HFFc6 (cell line): ENCODE measurements around the gene SULF2. TPM values are rescaled to one million over a fixed set of nuclear protein-coding genes. Genes with fewer than 3 reads are reported as not detected.

ENCODE experiments used
- DNase-seq: peaks from one replicate; pipeline ENCODE4 v3.0.0-alpha.2; 2018
- H3K27ac Mint-ChIP-seq: 2 replicates; pipeline ENCODE4 v1.8.0; 2020; ENCODE audit warnings: mild to moderate bottlenecking, mixed read lengths
- H3K27me3 Mint-ChIP-seq: 2 replicates; pipeline ENCODE4 v1.8.0; 2021; ENCODE audit warnings: mild to moderate bottlenecking, moderate library complexity, mixed read lengths; ENCODE audit not compliant: insufficient read depth
- H3K36me3 Mint-ChIP-seq: 2 replicates; pipeline ENCODE4 v1.8.0; 2021; ENCODE audit warnings: low read depth, mixed read lengths
- H3K4me1 Mint-ChIP-seq: 2 replicates; pipeline ENCODE4 v1.8.0; 2020; ENCODE audit warnings: low read depth, mixed read lengths
- H3K4me3 Mint-ChIP-seq: 2 replicates; pipeline ENCODE4 v1.8.0; 2020; ENCODE audit warnings: mild to moderate bottlenecking, moderate library complexity, mixed read lengths
- H3K9me3 Mint-ChIP-seq: 2 replicates; pipeline ENCODE4 v1.8.0; 2020; ENCODE audit warnings: mild to moderate bottlenecking, mixed read lengths
- total RNA-seq, 6 experiments: library from RNA; stranded (reverse); fragmentation: NEBNext Ultra II Directional; extraction: Animal tissue kit (Norgen Biotek cat#: 25700); gene quantifications; 2 replicates in 1 of 6; 3 replicates in 5 of 6; pipeline ENCODE4 v1.2.3, GENCODE V29; 2021
- TF ChIP-seq, protein P1 (sequence below): fragments of 200-600 bp; sonication (generic); IDR thresholded peaks from 2 replicates; pipeline ENCODE4 v1.5.0; 2021; ENCODE audit warnings: antibody characterized with exemption, mild to moderate bottlenecking

Gene SULF2
- total RNA-seq, 6 experiments from 2014 or later, result 0.23 to 1.3 (median 0.33) TPM

DNA sequence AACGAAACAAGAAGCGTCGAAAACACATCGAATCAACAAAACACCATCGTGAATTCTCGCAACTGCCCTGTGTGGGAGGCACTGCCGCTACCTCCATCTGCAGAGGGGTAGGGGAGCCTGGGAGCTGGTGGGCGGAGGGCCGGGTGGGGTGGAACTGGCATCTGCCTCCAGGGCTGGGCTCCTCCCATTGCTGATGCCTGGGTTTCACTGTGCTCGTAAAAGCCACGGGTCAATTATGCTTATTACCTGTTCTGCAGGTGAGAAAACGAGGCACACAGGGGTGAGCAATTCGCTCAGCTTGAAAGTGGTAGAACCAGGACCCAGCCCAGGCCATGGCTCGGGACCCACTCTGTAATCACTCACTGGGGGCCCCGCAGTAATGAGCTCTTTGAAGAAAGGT, 16.5 kb upstream of the SULF2 start:
- DNase-seq, result no peak
- Mint-ChIP-seq H3K27ac (no peak overlapping the region), H3K36me3 (no peaks in the 10 kb centered on the region), H3K27me3 (peaks cover 11% of the 10 kb centered on the region), H3K9me3 (no peaks in the 10 kb centered on the region), H3K4me1 (no peaks in the 10 kb centered on the region), H3K4me3 (no peak overlapping the region)
- TF ChIP-seq, protein P1, sequence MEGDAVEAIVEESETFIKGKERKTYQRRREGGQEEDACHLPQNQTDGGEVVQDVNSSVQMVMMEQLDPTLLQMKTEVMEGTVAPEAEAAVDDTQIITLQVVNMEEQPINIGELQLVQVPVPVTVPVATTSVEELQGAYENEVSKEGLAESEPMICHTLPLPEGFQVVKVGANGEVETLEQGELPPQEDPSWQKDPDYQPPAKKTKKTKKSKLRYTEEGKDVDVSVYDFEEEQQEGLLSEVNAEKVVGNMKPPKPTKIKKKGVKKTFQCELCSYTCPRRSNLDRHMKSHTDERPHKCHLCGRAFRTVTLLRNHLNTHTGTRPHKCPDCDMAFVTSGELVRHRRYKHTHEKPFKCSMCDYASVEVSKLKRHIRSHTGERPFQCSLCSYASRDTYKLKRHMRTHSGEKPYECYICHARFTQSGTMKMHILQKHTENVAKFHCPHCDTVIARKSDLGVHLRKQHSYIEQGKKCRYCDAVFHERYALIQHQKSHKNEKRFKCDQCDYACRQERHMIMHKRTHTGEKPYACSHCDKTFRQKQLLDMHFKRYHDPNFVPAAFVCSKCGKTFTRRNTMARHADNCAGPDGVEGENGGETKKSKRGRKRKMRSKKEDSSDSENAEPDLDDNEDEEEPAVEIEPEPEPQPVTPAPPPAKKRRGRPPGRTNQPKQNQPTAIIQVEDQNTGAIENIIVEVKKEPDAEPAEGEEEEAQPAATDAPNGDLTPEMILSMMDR, result no peak

- Mint-ChIP-seq H3K4me1 (no peaks in the 10 kb centered on the region), H3K9me3 (no peaks in the 10 kb centered on the region), H3K27ac (no peak overlapping the region), H3K27me3 (peaks cover 11% of the 10 kb centered on the region), H3K36me3 (no peaks in the 10 kb centered on the region), H3K4me3 (no peak overlapping the region)
- no peak for DNase-seq
- TF ChIP-seq, protein P1, result no peak
Observed at GRCh38 chr20:47801079-47801478, 15.8 kb upstream of the SULF2 start.

DNA sequence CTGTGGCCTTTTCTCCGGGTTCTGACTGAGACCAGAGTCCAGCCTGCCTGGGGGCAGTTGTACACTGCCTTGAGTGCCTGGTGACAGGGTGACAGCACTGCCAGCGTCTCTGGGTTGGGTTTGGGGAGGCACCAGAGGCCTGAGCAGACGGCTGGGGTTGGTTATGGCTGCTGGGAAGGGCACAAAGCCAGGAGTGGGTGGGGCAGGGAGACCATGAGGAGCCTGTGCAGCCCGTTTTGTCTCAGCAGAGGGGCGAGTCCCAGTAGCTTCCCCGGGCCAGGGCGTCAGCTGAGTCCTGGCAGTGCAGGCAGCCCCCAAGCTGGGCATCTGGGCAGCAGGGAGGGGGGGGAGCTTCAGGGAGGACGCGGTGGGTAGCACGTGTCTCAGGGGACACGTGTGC, 15.3 kb upstream of the SULF2 start:
- peaks cover 11% of the 10 kb centered on the region for H3K27me3 Mint-ChIP-seq
- no peaks in the 10 kb centered on the region for H3K4me1 Mint-ChIP-seq
- H3K27ac Mint-ChIP-seq, result no peak overlapping the region
- DNase-seq, result no peak
- no peaks in the 10 kb centered on the region for H3K9me3 Mint-ChIP-seq
- no peaks in the 10 kb centered on the region for H3K36me3 Mint-ChIP-seq
- H3K4me3 Mint-ChIP-seq, result no peak overlapping the region
- TF ChIP-seq, protein P1, result no peak

DNA sequence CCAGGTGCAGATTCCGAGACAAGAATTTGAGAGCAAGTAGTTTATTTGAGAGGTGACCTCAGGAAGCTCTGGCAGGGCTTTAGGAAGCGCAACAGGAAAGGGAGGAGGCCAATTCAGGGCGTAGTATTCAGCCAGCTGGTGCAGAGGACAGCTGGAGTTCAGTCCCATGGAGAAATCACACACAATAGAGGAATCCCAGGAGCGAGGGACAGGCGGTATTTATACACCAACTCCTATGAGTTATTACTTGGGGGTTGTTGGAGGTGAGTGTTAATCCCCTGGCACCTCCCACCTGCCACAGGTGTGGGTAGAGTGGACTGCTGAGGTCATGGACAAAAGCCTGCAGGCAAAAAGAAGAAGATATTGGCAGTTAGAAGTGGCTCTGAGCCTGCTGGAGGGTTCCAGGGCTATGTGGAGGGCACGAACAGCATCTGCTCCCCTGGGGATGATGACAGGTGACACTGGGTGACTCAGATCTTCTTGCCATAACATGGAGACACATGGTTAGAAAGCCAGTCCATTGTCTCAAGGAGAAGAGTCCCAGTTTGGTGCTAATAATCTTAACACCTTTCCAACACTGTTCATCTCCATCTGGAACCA, 13.9 kb upstream of the SULF2 start:
- TF ChIP-seq, protein P1, result no peak
- no peak for DNase-seq
- Mint-ChIP-seq H3K27me3 (peaks cover 11% of the 10 kb centered on the region), H3K36me3 (no peaks in the 10 kb centered on the region), H3K4me1 (no peaks in the 10 kb centered on the region), H3K27ac (no peak overlapping the region), H3K9me3 (no peaks in the 10 kb centered on the region), H3K4me3 (no peak overlapping the region)

GRCh38 chr20:47796971-47797370, 11.7 kb upstream of the SULF2 start:
- H3K9me3 Mint-ChIP-seq, result no peaks in the 10 kb centered on the region
- DNase-seq, result no peak
- TF ChIP-seq, protein P1, result no peak
- H3K4me1 Mint-ChIP-seq, result peaks cover 5% of the 10 kb centered on the region
- no peaks in the 10 kb centered on the region for H3K36me3 Mint-ChIP-seq
- H3K27ac Mint-ChIP-seq, result no peak overlapping the region
- no peak overlapping the region for H3K4me3 Mint-ChIP-seq
- peaks cover 9% of the 10 kb centered on the region for H3K27me3 Mint-ChIP-seq
